Measurements from ENCODE around the gene MMP8. TPM values are rescaled to one million over a fixed set of nuclear protein-coding genes. Genes with fewer than 3 reads are reported as not detected.

Gene MMP8
- total RNA-seq, 2 donors from 2014 or later, result not detected

- intact Hi-C loops (cut with DNase I), result no loop called here
- DNase-seq, result no peak
- no peak overlapping the region for H3K9ac ChIP-seq (ENCODE audit: low read depth in 2 of 2, low read length in 2 of 2)
These were observed 5.0 kb downstream of the MMP8 start for GRCh38 chr11:102719620-102720277.

GRCh38 chr11:102717280-102717679 lies 7.5 kb downstream of the MMP8 start:
- DNase-seq, result no peak
- Histone ChIP-seq H3K4me3 (no peak overlapping the region), H3K36me3 (no peaks in the 10 kb centered on the region), H3K27me3 (no peaks in the 10 kb centered on the region), H3K9me3 (no peaks in the 10 kb centered on the region), H3K27ac (no peak overlapping the region), H3K4me1 (no peaks in the 10 kb centered on the region), H3K9ac (ENCODE audit: low read depth in 2 of 2, low read length in 2 of 2) (no peak overlapping the region)
- intact Hi-C loops (cut with DNase I), result no loop called here
- TF ChIP-seq CTCF (IDR thresholded peaks at IDR 0.05), result no peak

More at GRCh38 chr11:102719620-102720277, 5.0 kb downstream of the MMP8 start:
- Histone ChIP-seq H3K36me3 (no peaks in the 10 kb centered on the region), H3K27me3 (no peaks in the 10 kb centered on the region), H3K4me1 (no peaks in the 10 kb centered on the region), H3K9me3 (no peaks in the 10 kb centered on the region), H3K4me3 (no peak overlapping the region), H3K27ac (no peak overlapping the region)
- no peak for TF ChIP-seq CTCF (IDR thresholded peaks at IDR 0.05)

- intact Hi-C loops (cut with DNase I), result no loop called here
- Histone ChIP-seq H3K4me3 (no peak overlapping the region), H3K4me1 (no peaks in the 10 kb centered on the region), H3K36me3 (no peaks in the 10 kb centered on the region), H3K9ac (ENCODE audit: low read depth in 2 of 2, low read length in 2 of 2) (no peak overlapping the region), H3K27ac (no peak overlapping the region), H3K9me3 (no peaks in the 10 kb centered on the region), H3K27me3 (no peaks in the 10 kb centered on the region)
- DNase-seq, result no peak
- TF ChIP-seq CTCF (IDR thresholded peaks at IDR 0.05), result no peak
These were observed 8.2 kb downstream of the MMP8 start for GRCh38 chr11:102716527-102716926.

- Histone ChIP-seq H3K9ac (ENCODE audit: low read depth in 2 of 2, low read length in 2 of 2) (no peak overlapping the region), H3K4me1 (no peaks in the 10 kb centered on the region), H3K27ac (no peak overlapping the region), H3K4me3 (no peak overlapping the region), H3K36me3 (no peaks in the 10 kb centered on the region), H3K27me3 (no peaks in the 10 kb centered on the region), H3K9me3 (no peaks in the 10 kb centered on the region)
- TF ChIP-seq CTCF (IDR thresholded peaks at IDR 0.05), result no peak
- intact Hi-C loops (cut with DNase I), result no loop called here
- DNase-seq, result no peak
These were observed 12.6 kb downstream of the MMP8 start for GRCh38 chr11:102712137-102712536.

- no peaks in the 10 kb centered on the region for H3K36me3 ChIP-seq
- no peak overlapping the region for H3K9ac ChIP-seq (ENCODE audit: low read depth in 2 of 2, low read length in 2 of 2)
- intact Hi-C loops (cut with DNase I), result no loop called here
- no peaks in the 10 kb centered on the region for H3K9me3 ChIP-seq
- DNase-seq, result no peak
- H3K27ac ChIP-seq, result no peak overlapping the region
- no peaks in the 10 kb centered on the region for H3K4me1 ChIP-seq
- TF ChIP-seq CTCF (IDR thresholded peaks at IDR 0.05), result no peak
- H3K27me3 ChIP-seq, result no peaks in the 10 kb centered on the region
- H3K4me3 ChIP-seq, result no peak overlapping the region
These were observed 15.4 kb downstream of the MMP8 start for GRCh38 chr11:102709201-102709945.

Measured in colonic mucosa (tissue), 4 donors.